Ascending aorta (tissue), 2 donors: ENCODE results near the gene NUDT3. TPM values are rescaled to one million over a fixed set of nuclear protein-coding genes. Genes with fewer than 3 reads are reported as not detected.

Experiments used
- DNase-seq, 2 donors: peaks; one replicate each; pipeline ENCODE4 v3.0.0-alpha.2; 2019; ENCODE audit warnings: low spot score in 2 of 2
- H3K27ac ChIP-seq, 2 donors: fragments of 200-600 bp; sonication (generic); one replicate each; pipeline ENCODE4 v1.5.1; 2016 to 2017; ENCODE audit warnings: mild to moderate bottlenecking in 1 of 2
- H3K27me3 ChIP-seq: fragments of 200-600 bp; sonication (generic); one replicate; pipeline ENCODE4 v1.5.1; 2017
- H3K36me3 ChIP-seq, 2 donors: fragments of 200-600 bp; sonication (generic); one replicate each; pipeline ENCODE4 v1.5.1; 2016
- H3K4me1 ChIP-seq, 2 donors: fragments of 200-600 bp; sonication (generic); one replicate each; pipeline ENCODE4 v1.5.1; 2016 to 2017; ENCODE audit warnings: mild to moderate bottlenecking in 1 of 2
- H3K4me3 ChIP-seq, 2 donors: fragments of 200-600 bp; sonication (generic); one replicate each; pipeline ENCODE4 v1.5.1; 2016 to 2017; ENCODE audit warnings: mild to moderate bottlenecking in 1 of 2
- H3K9me3 ChIP-seq, 2 donors: fragments of 200-600 bp; sonication (generic); one replicate each; pipeline ENCODE4 v1.5.1; 2016
- intact Hi-C: fragments of 100-400 bp; cut with DNase I; formaldehyde crosslinking; loops from one replicate; pipeline ENCODE4 v1.15.1; 2023
- total RNA-seq: library from RNA; depleted of rRNA; stranded (reverse); fragments of >200 nt; gene quantifications from one replicate; pipeline ENCODE4 v1.1.0, GENCODE V29; 2016
- TF ChIP-seq, protein P1 (sequence below), 3 experiments: fragments of 200-600 bp in 2 of 3; fragments of 450-650 bp in 1 of 3; sonication (generic) in 2 of 3; IDR thresholded peaks; one replicate each; pipeline ENCODE4 v1.5.1; 2016 to 2019; ENCODE audit warnings: antibody characterized with exemption in 3 of 3, mild to moderate bottlenecking in 1 of 3, moderate library complexity in 1 of 3

The NUDT3 gene
- total RNA-seq, 1 donor from 2014 or later: 18.8 TPM

DNA sequence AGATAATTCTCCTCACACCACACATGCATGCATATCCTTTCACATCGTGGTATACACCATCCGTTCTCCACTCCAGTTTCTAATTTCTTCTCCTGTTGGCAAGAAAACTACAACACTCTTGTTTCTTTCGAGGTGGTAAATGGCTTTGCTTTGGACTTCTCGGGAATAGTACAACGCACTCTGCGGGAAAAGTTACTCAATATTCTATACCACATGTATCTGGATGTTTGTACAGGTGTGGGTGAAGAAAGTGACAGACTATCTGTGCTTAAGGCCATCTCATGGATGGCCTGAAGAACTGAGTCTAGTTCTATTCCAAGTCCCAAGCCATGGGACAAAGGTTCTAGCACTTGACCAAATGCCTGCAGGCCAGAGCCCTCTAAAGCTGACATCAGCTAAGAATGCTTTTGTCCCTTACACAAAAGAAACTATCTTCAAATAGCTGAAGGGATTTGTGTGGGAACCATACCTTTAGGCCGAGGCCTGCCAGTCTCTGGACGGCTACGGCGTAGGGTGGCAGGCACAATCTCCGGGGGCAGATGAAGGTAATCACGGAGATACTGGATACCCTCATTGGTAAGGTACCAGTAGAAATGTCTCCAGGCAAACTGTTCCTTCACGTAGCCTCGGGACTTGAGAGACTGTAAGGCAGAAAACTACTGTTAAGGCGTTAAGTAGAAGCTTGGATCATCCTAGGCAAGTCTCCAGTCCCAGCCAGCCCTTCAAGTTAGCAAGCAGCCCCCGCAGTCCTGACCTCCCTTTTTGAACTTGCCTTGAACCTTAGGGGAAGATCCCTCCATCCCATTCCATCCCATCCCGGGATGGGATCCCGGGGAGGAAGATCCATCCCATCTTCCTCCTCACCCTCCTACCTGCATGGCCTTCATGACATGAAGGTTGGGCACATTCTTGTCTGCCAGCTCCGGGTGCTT lies 32.0 kb upstream of the NUDT3 start:
- peaks cover 0 to 9% of the 10 kb centered on the region in 2 donors for H3K4me1 ChIP-seq
- no peak for DNase-seq
- H3K36me3 ChIP-seq: peaks cover 44 to 54% of the 10 kb centered on the region in 2 donors
- H3K27ac ChIP-seq: peak overlapping the region; percentile 83 to 85
- H3K9me3 ChIP-seq: no peaks in the 10 kb centered on the region
- TF ChIP-seq, protein P1, sequence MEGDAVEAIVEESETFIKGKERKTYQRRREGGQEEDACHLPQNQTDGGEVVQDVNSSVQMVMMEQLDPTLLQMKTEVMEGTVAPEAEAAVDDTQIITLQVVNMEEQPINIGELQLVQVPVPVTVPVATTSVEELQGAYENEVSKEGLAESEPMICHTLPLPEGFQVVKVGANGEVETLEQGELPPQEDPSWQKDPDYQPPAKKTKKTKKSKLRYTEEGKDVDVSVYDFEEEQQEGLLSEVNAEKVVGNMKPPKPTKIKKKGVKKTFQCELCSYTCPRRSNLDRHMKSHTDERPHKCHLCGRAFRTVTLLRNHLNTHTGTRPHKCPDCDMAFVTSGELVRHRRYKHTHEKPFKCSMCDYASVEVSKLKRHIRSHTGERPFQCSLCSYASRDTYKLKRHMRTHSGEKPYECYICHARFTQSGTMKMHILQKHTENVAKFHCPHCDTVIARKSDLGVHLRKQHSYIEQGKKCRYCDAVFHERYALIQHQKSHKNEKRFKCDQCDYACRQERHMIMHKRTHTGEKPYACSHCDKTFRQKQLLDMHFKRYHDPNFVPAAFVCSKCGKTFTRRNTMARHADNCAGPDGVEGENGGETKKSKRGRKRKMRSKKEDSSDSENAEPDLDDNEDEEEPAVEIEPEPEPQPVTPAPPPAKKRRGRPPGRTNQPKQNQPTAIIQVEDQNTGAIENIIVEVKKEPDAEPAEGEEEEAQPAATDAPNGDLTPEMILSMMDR (IDR thresholded peaks at IDR 0.05): no peak
- H3K4me3 ChIP-seq: peak overlapping the region; percentile 70 to 88
- intact Hi-C loops: loop anchor here (5.0 kb wide), 1 partner anchor 333 kb away; the partner anchor contains the start of gene SNRPC
- no peaks in the 10 kb centered on the region for H3K27me3 ChIP-seq

- intact Hi-C loops: no loop called here
- no peaks in the 10 kb centered on the region for H3K9me3 ChIP-seq
- DNase-seq: no peak
- TF ChIP-seq, protein P1 (IDR thresholded peaks at IDR 0.05): no peak
- no peak overlapping the region for H3K27ac ChIP-seq
- peaks cover 0 to 9% of the 10 kb centered on the region in 2 donors for H3K4me1 ChIP-seq
- no peak overlapping the region for H3K4me3 ChIP-seq
- H3K27me3 ChIP-seq: no peaks in the 10 kb centered on the region
- peaks cover 56 to 67% of the 10 kb centered on the region in 2 donors for H3K36me3 ChIP-seq
Measured at GRCh38 chr6:34423254-34423653, 30.8 kb upstream of the NUDT3 start.

- no peak for DNase-seq
- H3K4me1 ChIP-seq: peaks cover 4 to 8% of the 10 kb centered on the region in 2 donors
- TF ChIP-seq, protein P1 (IDR thresholded peaks at IDR 0.05): no peak
- no peaks in the 10 kb centered on the region for H3K9me3 ChIP-seq
- H3K27ac ChIP-seq: no peak overlapping the region
- H3K4me3 ChIP-seq: no peak overlapping the region
- intact Hi-C loops: no loop called here
- H3K36me3 ChIP-seq: peaks cover 65 to 74% of the 10 kb centered on the region in 2 donors
- no peaks in the 10 kb centered on the region for H3K27me3 ChIP-seq
Measured at GRCh38 chr6:34418367-34418766, 25.9 kb upstream of the NUDT3 start.

DNA sequence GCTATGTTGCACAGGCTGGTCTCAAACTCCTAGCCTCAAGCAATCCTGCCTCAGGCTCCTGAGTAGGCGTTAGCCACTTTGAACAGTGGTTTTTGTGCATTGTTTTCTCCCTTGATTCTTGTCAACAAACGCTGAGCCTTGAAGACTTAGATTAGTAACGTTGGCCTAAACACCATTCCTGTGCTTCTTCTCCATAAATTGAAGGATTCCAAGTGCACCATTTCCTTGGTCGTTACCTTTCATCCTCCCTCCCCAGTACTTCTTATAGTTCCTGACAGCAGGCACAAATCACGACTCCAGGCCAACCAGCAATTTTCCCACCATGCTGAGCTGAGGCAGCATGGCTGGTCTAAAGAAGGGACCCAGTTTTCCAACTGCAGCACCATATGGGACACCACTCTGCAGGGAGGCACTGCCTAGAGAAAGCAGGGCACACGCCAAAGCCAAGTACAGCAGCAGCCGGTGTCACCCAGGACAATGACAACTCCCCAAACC lies 24.5 kb upstream of the NUDT3 start:
- TF ChIP-seq, protein P1 (IDR thresholded peaks at IDR 0.05): no peak
- Histone ChIP-seq H3K27me3 (no peaks in the 10 kb centered on the region), H3K36me3 (peaks cover 52 to 59% of the 10 kb centered on the region in 2 donors), H3K4me1 (peaks cover 4 to 8% of the 10 kb centered on the region in 2 donors), H3K9me3 (no peaks in the 10 kb centered on the region), H3K27ac (no peak overlapping the region), H3K4me3 (no peak overlapping the region)
- DNase-seq: no peak
- intact Hi-C loops: no loop called here

- peaks cover 39 to 42% of the 10 kb centered on the region in 2 donors for H3K36me3 ChIP-seq
- TF ChIP-seq, protein P1 (IDR thresholded peaks at IDR 0.05): peak; percentile 63 to 82 (median 76)
- DNase-seq: peak in 1 of 2 donors; percentile 87
- H3K4me3 ChIP-seq: peak overlapping the region in 1 of 2 donors; percentile 39
- peaks cover 4 to 8% of the 10 kb centered on the region in 2 donors for H3K4me1 ChIP-seq
- intact Hi-C loops: loop anchor here (1.0 to 2.0 kb wide), 4 partner anchors 22 to 219 kb away; partner anchors contain the start of genes NUDT3 and SMIM29
- no peaks in the 10 kb centered on the region for H3K9me3 ChIP-seq
- H3K27me3 ChIP-seq: no peaks in the 10 kb centered on the region
- peak overlapping the region; percentile 76 to 81 for H3K27ac ChIP-seq
Measured at GRCh38 chr6:34414999-34415858, 22.8 kb upstream of the NUDT3 start.
